MM.1S (cell line): ENCODE data around the gene MAP2.

Source experiments
- CTCF ChIP-seq: fragments of 300-600 bp; sonication (generic); IDR thresholded peaks from 2 replicates; pipeline ENCODE4 v1.5.1; 2016; ENCODE audit warnings: antibody characterized with exemption, low read length, mixed read lengths
- EZH2 ChIP-seq: fragments of 300-600 bp; sonication (generic); optimal IDR thresholded peaks from 2 replicates; pipeline ENCODE3; 2017; ENCODE audit warnings: low read depth, mild to moderate bottlenecking, antibody characterized with exemption, low read length, mixed read lengths
- EZH2phosphoT487 ChIP-seq: fragments of 300-600 bp; sonication (generic); IDR thresholded peaks from 2 replicates; pipeline ENCODE4 v1.6.1; 2018; ENCODE audit warnings: antibody characterized with exemption, low read length

GRCh38 chr2:209685340-209685739 is 261.5 kb downstream of the MAP2 start:
- TF ChIP-seq CTCF (no peak), EZH2 (no peak), EZH2phosphoT487 (no peak)
